ENCODE results near the gene FITM1. TPM values are rescaled to one million over a fixed set of nuclear protein-coding genes. Genes with fewer than 3 reads are reported as not detected.

Gene FITM1
- polyA plus RNA-seq, 1 of the 3 experiments (the other 2 are of a cell fraction): 0.12 TPM

GRCh38 chr14:24108336-24108874, 22.1 kb upstream of the FITM1 start:
- H3K4me3 ChIP-seq (ENCODE audit: low read depth in 2 of 2, low read length in 1 of 2): peak overlapping the region in 1 of 2 experiments; percentile 24; a peak in 1 of 4 replicates
- H3K9ac ChIP-seq: no peak overlapping the region
- no peak overlapping the region for H3K27ac ChIP-seq (ENCODE audit: low read depth in 2 of 2, low read length in 1 of 2)
- H3K9me2 ChIP-seq: no peaks in the 10 kb centered on the region
- no peaks in the 10 kb centered on the region for H3K27me3 ChIP-seq (ENCODE audit: insufficient read depth)
- POLR2A ChIA-PET: interaction anchor here (0.5 to 2.2 kb wide), 8 partner anchors 8 to 123 kb away, joined by 3 to 12 read pairs (median 5); partner anchors contain the start of genes CARMIL3, PCK2 and PSME1
- H3K9me3 ChIP-seq: no peaks in the 10 kb centered on the region
- H3K36me3 ChIP-seq (replicated peaks in 1 of 2; ENCODE audit: control insufficient read depth in 1 of 2, insufficient read depth in 2 of 2, low read length in 1 of 2): peaks cover 0 to 4% of the 10 kb centered on the region in 2 experiments
- peaks cover 0 to 2% of the 10 kb centered on the region in 2 experiments; a peak in 1 of 4 replicates for H3K4me1 ChIP-seq (ENCODE audit: control insufficient read depth in 1 of 2, insufficient read depth in 2 of 2, low read depth in 1 of 2, low read length in 1 of 2)
- DNase-seq: no peak
- CTCF ChIA-PET: interaction anchor here (0.6 to 25.4 kb wide), 29 partner anchors 9 to 127 kb away, joined by 3 to 1159 read pairs (median 5); partner anchors contain the start of genes CARMIL3, CPNE6, EMC9 and IRF9
- H3K79me2 ChIP-seq (ENCODE audit: insufficient read depth): no peaks in the 10 kb centered on the region
- H2AFZ ChIP-seq (ENCODE audit: low read depth): 0 out of 2 replicates have a peak overlapping the region, but pooled peaks have one; percentile 4
- H3F3A ChIP-seq (replicated peaks; ENCODE audit: insufficient read depth): peaks cover 6% of the 10 kb centered on the region
- no peaks in the 10 kb centered on the region for H4K20me1 ChIP-seq (ENCODE audit: insufficient read depth)
- no peak for TF ChIP-seq RXRA (IDR thresholded peaks at IDR 0.05; ENCODE audit: borderline replicate concordance, low read depth)
- TF ChIP-seq TCF12 (IDR thresholded peaks at IDR 0.05): no peak
- TF ChIP-seq, protein P1, sequence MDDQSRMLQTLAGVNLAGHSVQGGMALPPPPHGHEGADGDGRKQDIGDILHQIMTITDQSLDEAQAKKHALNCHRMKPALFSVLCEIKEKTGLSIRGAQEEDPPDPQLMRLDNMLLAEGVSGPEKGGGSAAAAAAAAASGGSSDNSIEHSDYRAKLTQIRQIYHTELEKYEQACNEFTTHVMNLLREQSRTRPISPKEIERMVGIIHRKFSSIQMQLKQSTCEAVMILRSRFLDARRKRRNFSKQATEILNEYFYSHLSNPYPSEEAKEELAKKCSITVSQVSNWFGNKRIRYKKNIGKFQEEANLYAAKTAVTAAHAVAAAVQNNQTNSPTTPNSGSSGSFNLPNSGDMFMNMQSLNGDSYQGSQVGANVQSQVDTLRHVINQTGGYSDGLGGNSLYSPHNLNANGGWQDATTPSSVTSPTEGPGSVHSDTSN (IDR thresholded peaks at IDR 0.05): no peak
- TF ChIP-seq IRF3 (IDR thresholded peaks at IDR 0.05; ENCODE audit: low read depth, low read length): no peak
- TF ChIP-seq NFIC (IDR thresholded peaks at IDR 0.05; ENCODE audit: borderline replicate concordance): no peak
- TF ChIP-seq MEF2A (IDR thresholded peaks at IDR 0.05; ENCODE audit: borderline replicate concordance, low read depth): no peak
- no peak for TF ChIP-seq EP300 (IDR thresholded peaks at IDR 0.05; ENCODE audit: borderline replicate concordance in 1 of 2, low read depth in 1 of 2, low read length in 1 of 2)
- no peak for TF ChIP-seq CTCF (IDR thresholded peaks at IDR 0.05)
- TF ChIP-seq TAF1 (IDR thresholded peaks at IDR 0.05; ENCODE audit: borderline replicate concordance, low read depth, low read length): no peak
- no peak for TF ChIP-seq GABPA (IDR thresholded peaks at IDR 0.05; ENCODE audit: low read depth)
- TF ChIP-seq, protein P2, sequence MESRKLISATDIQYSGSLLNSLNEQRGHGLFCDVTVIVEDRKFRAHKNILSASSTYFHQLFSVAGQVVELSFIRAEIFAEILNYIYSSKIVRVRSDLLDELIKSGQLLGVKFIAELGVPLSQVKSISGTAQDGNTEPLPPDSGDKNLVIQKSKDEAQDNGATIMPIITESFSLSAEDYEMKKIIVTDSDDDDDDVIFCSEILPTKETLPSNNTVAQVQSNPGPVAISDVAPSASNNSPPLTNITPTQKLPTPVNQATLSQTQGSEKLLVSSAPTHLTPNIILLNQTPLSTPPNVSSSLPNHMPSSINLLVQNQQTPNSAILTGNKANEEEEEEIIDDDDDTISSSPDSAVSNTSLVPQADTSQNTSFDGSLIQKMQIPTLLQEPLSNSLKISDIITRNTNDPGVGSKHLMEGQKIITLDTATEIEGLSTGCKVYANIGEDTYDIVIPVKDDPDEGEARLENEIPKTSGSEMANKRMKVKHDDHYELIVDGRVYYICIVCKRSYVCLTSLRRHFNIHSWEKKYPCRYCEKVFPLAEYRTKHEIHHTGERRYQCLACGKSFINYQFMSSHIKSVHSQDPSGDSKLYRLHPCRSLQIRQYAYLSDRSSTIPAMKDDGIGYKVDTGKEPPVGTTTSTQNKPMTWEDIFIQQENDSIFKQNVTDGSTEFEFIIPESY (IDR thresholded peaks at IDR 0.05; ENCODE audit: borderline replicate concordance, low read depth): no peak
- no peak for TF ChIP-seq GATA2 (CRISPR knock-in tag; IDR thresholded peaks at IDR 0.05)
- TF ChIP-seq TEAD4 (IDR thresholded peaks at IDR 0.05; ENCODE audit: borderline replicate concordance, insufficient read depth): no peak
- TF ChIP-seq NRF1 (IDR thresholded peaks at IDR 0.05; ENCODE audit: low read depth, low read length): no peak
- no peak for TF ChIP-seq POLR2AphosphoS5 (IDR thresholded peaks at IDR 0.05; ENCODE audit: low read depth, low read length)
- TF ChIP-seq FOXJ3 (CRISPR knock-in tag; IDR thresholded peaks at IDR 0.05): no peak
- TF ChIP-seq, protein P3, sequence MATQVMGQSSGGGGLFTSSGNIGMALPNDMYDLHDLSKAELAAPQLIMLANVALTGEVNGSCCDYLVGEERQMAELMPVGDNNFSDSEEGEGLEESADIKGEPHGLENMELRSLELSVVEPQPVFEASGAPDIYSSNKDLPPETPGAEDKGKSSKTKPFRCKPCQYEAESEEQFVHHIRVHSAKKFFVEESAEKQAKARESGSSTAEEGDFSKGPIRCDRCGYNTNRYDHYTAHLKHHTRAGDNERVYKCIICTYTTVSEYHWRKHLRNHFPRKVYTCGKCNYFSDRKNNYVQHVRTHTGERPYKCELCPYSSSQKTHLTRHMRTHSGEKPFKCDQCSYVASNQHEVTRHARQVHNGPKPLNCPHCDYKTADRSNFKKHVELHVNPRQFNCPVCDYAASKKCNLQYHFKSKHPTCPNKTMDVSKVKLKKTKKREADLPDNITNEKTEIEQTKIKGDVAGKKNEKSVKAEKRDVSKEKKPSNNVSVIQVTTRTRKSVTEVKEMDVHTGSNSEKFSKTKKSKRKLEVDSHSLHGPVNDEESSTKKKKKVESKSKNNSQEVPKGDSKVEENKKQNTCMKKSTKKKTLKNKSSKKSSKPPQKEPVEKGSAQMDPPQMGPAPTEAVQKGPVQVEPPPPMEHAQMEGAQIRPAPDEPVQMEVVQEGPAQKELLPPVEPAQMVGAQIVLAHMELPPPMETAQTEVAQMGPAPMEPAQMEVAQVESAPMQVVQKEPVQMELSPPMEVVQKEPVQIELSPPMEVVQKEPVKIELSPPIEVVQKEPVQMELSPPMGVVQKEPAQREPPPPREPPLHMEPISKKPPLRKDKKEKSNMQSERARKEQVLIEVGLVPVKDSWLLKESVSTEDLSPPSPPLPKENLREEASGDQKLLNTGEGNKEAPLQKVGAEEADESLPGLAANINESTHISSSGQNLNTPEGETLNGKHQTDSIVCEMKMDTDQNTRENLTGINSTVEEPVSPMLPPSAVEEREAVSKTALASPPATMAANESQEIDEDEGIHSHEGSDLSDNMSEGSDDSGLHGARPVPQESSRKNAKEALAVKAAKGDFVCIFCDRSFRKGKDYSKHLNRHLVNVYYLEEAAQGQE (IDR thresholded peaks at IDR 0.05; ENCODE audit: low read depth, low read length): no peak
- no peak for TF ChIP-seq FOSL2 (IDR thresholded peaks at IDR 0.05; ENCODE audit: borderline replicate concordance, low read depth)
- TF ChIP-seq ELF1 (IDR thresholded peaks at IDR 0.05): no peak
- TF ChIP-seq YY1 (IDR thresholded peaks at IDR 0.05; ENCODE audit: low read depth): no peak
- 42% methylated on average over 5 of the region's 5 CpGs for WGBS (ENCODE audit: low lambda C conversion rate)
- H3K4me2 ChIP-seq: no peak overlapping the region

Measured in SK-N-SH (cell line).